Sigmoid colon (tissue), 7 donors: ENCODE results near the gene PAM16. TPM values are rescaled to one million over a fixed set of nuclear protein-coding genes. Genes with fewer than 3 reads are reported as not detected.

Experiments used
- DNase-seq: peaks from one replicate; pipeline ENCODE4 v3.0.0-alpha.2; 2019
- H3K27ac ChIP-seq, 4 donors: fragments of 200-600 bp; sonication (generic); one replicate each; pipeline ENCODE4 v1.5.1; 2016 to 2019; ENCODE audit warnings: mild to moderate bottlenecking in 1 of 4
- H3K27me3 ChIP-seq, 3 donors: fragments of 200-600 bp; sonication (generic); one replicate each; pipeline ENCODE4 v1.5.1; 2019; ENCODE audit warnings: mild to moderate bottlenecking in 1 of 3
- H3K36me3 ChIP-seq, 4 donors: fragments of 200-600 bp; sonication (generic); one replicate each; pipeline ENCODE4 v1.5.1; 2016 to 2019
- H3K4me1 ChIP-seq, 4 donors: fragments of 200-600 bp; sonication (generic); one replicate each; pipeline ENCODE4 v1.5.1; 2017 to 2019
- H3K4me3 ChIP-seq, 4 donors: fragments of 200-600 bp; sonication (generic); one replicate each; pipeline ENCODE4 v1.5.1; 2017 to 2019; ENCODE audit warnings: mild to moderate bottlenecking in 2 of 4, moderate library complexity in 1 of 4
- H3K9me3 ChIP-seq, 4 donors: fragments of 200-600 bp in 3 of 4; sonication (generic) in 3 of 4; one replicate each; pipeline versions ENCODE4 v1.5.1 to v1.6.1; 2013 to 2019
- CTCF ChIP-seq, 4 experiments: fragments of 450-650 bp in 3 of 4; fragments of 200-600 bp in 1 of 4; IDR thresholded peaks; one replicate each; pipeline ENCODE4 v1.5.1; 2016 to 2019; ENCODE audit warnings: antibody characterized with exemption in 4 of 4, mild to moderate bottlenecking in 3 of 4, moderate library complexity in 2 of 4
- EP300 ChIP-seq, 4 donors: sonication (generic); formaldehyde crosslinking; IDR thresholded peaks; one replicate each; pipeline ENCODE4 v1.6.1; 2017; ENCODE audit warnings: antibody characterized with exemption in 4 of 4
- POLR2A ChIP-seq, 2 donors: fragments of 450-650 bp; IDR thresholded peaks; one replicate each; pipeline ENCODE4 v1.6.1; 2016; ENCODE audit warnings: antibody characterized with exemption in 2 of 2, mild to moderate bottlenecking in 2 of 2, moderate library complexity in 2 of 2
- POLR2AphosphoS5 ChIP-seq, 4 donors: sonication (generic); formaldehyde crosslinking; IDR thresholded peaks; one replicate each; pipeline ENCODE4 v1.6.1; 2017; ENCODE audit warnings: antibody characterized with exemption in 4 of 4
- WGBS, 2 donors: extraction: QIAGEN DNeasy Blood & Tissue Kit; methylation state at CpG; one replicate each; pipeline ENCODE4 v1.1.7; 2013; 5-methylcytosine and 5-hydroxymethylcytosine counted together
- intact Hi-C: fragments of 100-400 bp; cut with DNase I; formaldehyde crosslinking; loops from one replicate; pipeline ENCODE4 v1.15.1; 2023
- polyA plus RNA-seq, 3 donors: library from polyadenylated mRNA; stranded (reverse); fragments of 200-250 nt; gene quantifications; one replicate each; pipeline ENCODE4 v1.2.3, GENCODE V29; 2013
- total RNA-seq, 4 donors: library from RNA; depleted of rRNA; stranded (reverse); fragments of >200 nt; gene quantifications; one replicate each; pipeline ENCODE4 v1.1.0, GENCODE V29; 2016
- donor health status: healthy with polysubstance abuse.
- donor health status: Bipolar disorder and iron deficiency.
- donor health status: healthy.

Gene PAM16
- total and polyA plus RNA-seq, 7 donors = 36.0 to 57.0 (median 49.0) TPM

GRCh38 chr16:4369007-4369733 is 18.0 kb upstream of the PAM16 start:
- Histone ChIP-seq H3K36me3 (peaks cover 0 to 11% (median 4%) of the 10 kb centered on the region in 4 donors), H3K4me1 (peaks cover 0 to 41% (median 35%) of the 10 kb centered on the region in 4 donors), H3K9me3 (no peaks in the 10 kb centered on the region), H3K4me3 (no peak overlapping the region), H3K27me3 (no peaks in the 10 kb centered on the region), H3K27ac (no peak overlapping the region)
- intact Hi-C loops = no loop called here
- no peak for DNase-seq
- 91% methylated on average over 13 of the region's 13 CpGs for WGBS, 2 donors
- no peak for TF ChIP-seq EP300 (IDR thresholded peaks at IDR 0.05)
- no peak for TF ChIP-seq POLR2A (IDR thresholded peaks at IDR 0.05)
- TF ChIP-seq POLR2AphosphoS5 (IDR thresholded peaks at IDR 0.05) = no peak
- no peak for TF ChIP-seq CTCF (IDR thresholded peaks at IDR 0.05)

GRCh38 chr16:4367393-4367856 is 16.3 kb upstream of the PAM16 start:
- Histone ChIP-seq H3K36me3 (peaks cover 0 to 28% (median 15%) of the 10 kb centered on the region in 4 donors), H3K4me3 (no peak overlapping the region), H3K27ac (no peak overlapping the region), H3K9me3 (no peaks in the 10 kb centered on the region), H3K27me3 (no peaks in the 10 kb centered on the region), H3K4me1 (peaks cover 0 to 24% (median 18%) of the 10 kb centered on the region in 4 donors)
- intact Hi-C loops = no loop called here
- WGBS, 2 donors = 96 to 98% methylated on average over 5 of the region's 5 CpGs
- TF ChIP-seq EP300 (IDR thresholded peaks at IDR 0.05) (no peak), POLR2AphosphoS5 (IDR thresholded peaks at IDR 0.05) (no peak), CTCF (IDR thresholded peaks at IDR 0.05) (no peak), POLR2A (IDR thresholded peaks at IDR 0.05) (no peak)
- DNase-seq = no peak

GRCh38 chr16:4366016-4366415 is 14.9 kb upstream of the PAM16 start:
- peaks cover 0 to 14% (median 7%) of the 10 kb centered on the region in 4 donors for H3K4me1 ChIP-seq
- TF ChIP-seq EP300 (IDR thresholded peaks at IDR 0.05) (no peak), POLR2A (IDR thresholded peaks at IDR 0.05) (no peak), CTCF (IDR thresholded peaks at IDR 0.05) (no peak), POLR2AphosphoS5 (IDR thresholded peaks at IDR 0.05) (no peak)
- H3K27ac ChIP-seq = no peak overlapping the region
- no peaks in the 10 kb centered on the region for H3K27me3 ChIP-seq
- no peak for DNase-seq
- 95 to 96% methylated on average over 13 of the region's 13 CpGs for WGBS, 2 donors
- intact Hi-C loops = no loop called here
- peaks cover 0 to 42% (median 17%) of the 10 kb centered on the region in 4 donors for H3K36me3 ChIP-seq
- H3K4me3 ChIP-seq = no peak overlapping the region
- H3K9me3 ChIP-seq = no peaks in the 10 kb centered on the region

GRCh38 chr16:4365615-4366014 is 14.5 kb upstream of the PAM16 start:
- no peak for TF ChIP-seq EP300 (IDR thresholded peaks at IDR 0.05)
- TF ChIP-seq CTCF (IDR thresholded peaks at IDR 0.05) = no peak
- TF ChIP-seq POLR2A (IDR thresholded peaks at IDR 0.05) = no peak
- no peak for TF ChIP-seq POLR2AphosphoS5 (IDR thresholded peaks at IDR 0.05)
- H3K4me1 ChIP-seq = peaks cover 0 to 10% (median 4%) of the 10 kb centered on the region in 4 donors
- no peak overlapping the region for H3K27ac ChIP-seq
- H3K27me3 ChIP-seq = no peaks in the 10 kb centered on the region
- no peak for DNase-seq
- no peak overlapping the region for H3K4me3 ChIP-seq
- WGBS, 2 donors = 92 to 94% methylated on average over 12 of the region's 12 CpGs
- no peaks in the 10 kb centered on the region for H3K9me3 ChIP-seq
- H3K36me3 ChIP-seq = peaks cover 0 to 44% (median 17%) of the 10 kb centered on the region in 4 donors
- intact Hi-C loops = no loop called here
